Dermis microvascular lymphatic vessel endothelial cell (primary cell): ENCODE data around the gene HOXD11. TPM values are rescaled to one million over a fixed set of nuclear protein-coding genes. Genes with fewer than 3 reads are reported as not detected.

Experiments
- DNase-seq, 2 donors: peaks; one replicate each; pipeline versions ENCODE4 v3.0.0 to v3.0.0-alpha.2; 2010; ENCODE audit warnings: low read depth in 2 of 2
- total RNA-seq: library from RNA; depleted of rRNA; stranded (reverse); fragments of >200 nt; gene quantifications from 2 replicates; pipeline ENCODE4 v1.2.1, GENCODE V29; 2014

HOXD11 gene
- total RNA-seq, 1 donor from 2014 or later = not detected

DNA sequence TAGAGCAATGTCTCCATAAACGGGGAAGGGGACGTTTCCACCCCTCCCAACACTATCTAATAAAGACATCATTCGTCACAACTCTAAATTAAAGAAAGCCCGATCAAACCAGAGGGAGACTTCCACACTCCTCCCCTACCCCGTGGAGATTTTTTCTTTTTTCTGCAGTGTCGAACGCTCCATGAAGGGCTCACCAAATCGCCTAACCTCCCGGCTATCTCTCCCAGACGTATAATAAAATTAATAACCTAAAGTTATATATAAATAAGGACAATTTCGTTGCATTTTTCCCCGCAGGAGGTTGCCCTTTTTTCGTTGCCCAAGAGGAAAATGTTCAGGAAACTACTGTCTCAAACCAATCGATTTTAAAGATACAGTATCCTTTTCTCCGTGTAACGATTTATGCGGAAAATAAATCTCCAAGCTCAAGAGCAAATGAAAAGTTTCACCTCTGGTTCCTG is 25.7 kb upstream of the HOXD11 start:
- no peak for DNase-seq

DNA sequence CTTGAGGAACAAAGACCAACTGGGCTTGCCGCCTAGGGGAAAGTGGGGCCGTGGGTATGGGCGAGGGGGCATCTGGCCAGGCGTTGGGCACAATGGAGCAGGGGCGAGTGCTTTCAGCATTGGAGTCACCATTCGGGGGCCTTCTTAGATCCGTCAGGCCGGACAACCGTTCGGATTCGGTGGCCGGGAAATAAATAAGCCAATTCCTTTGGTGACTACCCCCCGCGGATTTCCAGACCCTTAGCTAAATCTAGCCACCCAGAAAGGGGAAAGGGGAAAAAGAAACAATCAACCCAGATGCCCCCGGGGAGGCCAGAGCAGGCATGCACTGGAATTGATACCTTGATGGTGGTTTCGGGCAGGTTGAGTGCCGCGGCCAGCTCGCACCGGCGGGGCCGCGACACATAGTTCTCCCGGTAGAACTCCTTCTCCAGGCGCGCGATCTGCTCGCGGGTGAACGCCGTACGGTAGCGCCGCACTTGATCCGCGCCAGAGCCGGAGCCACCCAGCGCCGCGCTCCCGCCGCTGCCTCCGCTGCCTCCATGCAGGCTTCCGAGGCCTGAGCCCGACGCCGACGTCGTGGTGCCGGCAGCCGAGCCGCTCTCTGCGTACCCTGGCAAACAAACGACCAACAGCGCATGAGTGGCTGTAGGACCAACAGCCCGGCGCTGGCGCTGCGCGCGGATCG is 25.1 kb upstream of the HOXD11 start:
- DNase-seq = no peak

DNA sequence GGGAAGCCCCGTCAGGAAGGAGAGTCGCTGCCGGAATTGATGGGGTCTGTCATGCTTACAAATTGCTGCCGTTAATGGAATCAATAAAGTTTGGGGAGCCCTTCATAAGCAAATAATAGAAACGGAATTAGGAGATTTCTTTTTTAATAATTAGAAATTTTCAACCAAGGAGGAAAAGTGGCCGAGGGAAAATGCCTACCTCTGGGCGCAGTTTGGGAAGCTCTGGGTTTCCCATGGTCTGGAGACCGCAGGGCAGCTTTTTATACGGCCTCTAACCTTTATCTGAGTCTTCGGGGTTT is 24.6 kb upstream of the HOXD11 start:
- DNase-seq = no peak

DNA sequence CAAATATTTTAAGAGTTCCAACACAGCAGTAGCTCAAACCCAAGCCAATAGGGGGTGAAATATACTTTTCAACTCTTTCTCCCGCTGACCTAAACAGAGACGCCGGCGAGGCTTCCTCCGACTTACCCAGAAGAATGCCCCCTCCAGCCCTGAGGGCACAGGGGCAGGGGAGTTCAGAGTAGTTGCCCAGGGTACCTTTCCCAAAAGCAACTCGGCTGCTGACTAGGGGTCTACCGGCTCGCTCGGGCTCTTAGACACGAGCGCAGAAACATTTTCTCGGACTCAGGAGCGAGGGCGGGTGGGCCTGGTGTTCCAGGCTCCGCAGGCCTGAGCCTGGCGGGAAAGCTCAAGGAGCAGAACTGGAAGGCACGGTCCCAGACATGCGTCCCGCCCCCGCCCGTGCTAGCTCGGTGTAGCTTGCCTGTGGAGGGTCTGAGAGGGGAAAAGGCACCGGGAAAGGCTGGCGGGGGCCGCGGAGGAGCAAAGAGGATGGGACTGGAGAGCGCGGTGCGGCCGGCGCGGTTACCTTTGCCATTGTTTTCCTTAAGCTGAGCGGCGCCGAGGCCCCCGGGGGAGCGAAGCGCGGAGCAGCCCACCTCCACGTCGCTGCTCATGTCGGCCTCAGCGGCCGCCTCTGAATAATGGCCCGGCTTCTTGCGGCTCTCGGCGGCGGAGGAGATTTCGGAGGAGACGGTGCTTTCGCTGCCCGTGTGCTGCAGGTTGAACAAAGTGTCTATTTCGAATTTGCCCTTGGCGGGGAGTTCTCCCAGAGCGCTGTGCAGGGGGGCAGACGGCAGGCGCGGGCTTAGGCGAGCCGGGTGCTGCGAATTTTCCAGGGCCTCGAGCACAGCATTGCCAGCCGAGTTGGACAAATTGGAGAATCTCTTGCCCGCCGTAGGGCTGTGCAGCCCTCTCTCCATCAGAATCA is 24.0 kb upstream of the HOXD11 start:
- no peak for DNase-seq

- DNase-seq = no peak
These were observed 23.3 kb upstream of the HOXD11 start, which contains the start of gene EVX2 for GRCh38 chr2:176083796-176084261. TSS of gene EVX2 (minus strand) at chr2:176083962. CDS start at chr2:176083776, 186 bp downstream.

DNA sequence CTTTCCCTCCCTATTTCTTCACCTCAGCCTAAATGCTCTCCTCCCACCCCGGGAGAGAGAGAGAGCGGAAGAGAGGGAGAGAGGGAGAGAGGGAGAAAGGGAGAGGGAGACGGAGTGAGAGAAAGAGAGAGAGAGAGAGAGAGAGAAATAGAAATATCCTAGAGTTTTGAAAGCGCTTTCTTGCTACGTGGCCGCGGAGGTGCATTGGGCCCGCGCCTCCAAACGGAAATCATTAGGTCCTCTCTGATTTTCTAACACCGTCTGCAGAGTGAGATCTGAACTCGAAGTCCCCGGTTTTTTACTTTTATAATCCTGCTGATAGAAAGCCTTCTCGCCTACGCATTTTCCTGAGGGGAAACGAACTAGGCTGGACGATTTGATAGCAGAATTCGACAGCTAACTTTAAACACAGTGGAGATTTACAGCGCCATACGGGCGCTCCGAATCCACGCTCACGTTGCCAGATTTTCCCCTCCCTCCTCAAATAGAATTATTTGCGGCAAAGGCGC is 22.4 kb upstream of the HOXD11 start:
- DNase-seq = no peak

DNA sequence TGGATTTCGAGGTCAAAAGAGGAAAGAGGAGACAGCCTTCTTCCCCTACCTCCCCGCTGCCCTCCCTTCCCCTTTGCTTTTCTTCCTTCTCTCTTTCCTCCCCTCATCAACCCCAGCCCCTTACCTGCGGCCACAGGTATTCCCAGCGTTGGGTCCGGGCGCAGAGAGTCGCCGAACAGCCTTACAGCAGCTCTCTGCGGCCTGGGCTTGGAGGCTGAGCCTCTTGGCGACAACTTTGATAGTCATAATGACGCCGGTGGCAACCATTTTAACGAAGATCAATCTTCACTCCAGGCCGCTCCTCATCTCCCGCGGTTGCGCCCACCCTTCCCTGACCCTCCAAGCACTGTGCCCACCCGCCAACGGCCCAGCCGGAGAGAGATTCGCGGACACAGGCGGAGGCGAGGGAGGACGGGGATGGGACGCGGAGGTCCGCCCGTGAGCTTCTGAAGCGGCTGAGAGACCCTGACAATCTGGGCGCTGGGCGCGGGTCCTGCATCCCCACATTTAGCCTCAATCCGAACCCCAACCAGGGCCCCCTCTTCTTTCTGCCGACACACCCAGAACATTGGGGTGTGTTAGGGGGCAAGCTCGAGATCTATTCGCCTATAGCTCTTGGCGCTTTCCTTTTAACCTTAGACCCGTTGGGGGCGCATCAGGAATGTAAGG is 21.8 kb upstream of the HOXD11 start:
- DNase-seq = no peak

DNA sequence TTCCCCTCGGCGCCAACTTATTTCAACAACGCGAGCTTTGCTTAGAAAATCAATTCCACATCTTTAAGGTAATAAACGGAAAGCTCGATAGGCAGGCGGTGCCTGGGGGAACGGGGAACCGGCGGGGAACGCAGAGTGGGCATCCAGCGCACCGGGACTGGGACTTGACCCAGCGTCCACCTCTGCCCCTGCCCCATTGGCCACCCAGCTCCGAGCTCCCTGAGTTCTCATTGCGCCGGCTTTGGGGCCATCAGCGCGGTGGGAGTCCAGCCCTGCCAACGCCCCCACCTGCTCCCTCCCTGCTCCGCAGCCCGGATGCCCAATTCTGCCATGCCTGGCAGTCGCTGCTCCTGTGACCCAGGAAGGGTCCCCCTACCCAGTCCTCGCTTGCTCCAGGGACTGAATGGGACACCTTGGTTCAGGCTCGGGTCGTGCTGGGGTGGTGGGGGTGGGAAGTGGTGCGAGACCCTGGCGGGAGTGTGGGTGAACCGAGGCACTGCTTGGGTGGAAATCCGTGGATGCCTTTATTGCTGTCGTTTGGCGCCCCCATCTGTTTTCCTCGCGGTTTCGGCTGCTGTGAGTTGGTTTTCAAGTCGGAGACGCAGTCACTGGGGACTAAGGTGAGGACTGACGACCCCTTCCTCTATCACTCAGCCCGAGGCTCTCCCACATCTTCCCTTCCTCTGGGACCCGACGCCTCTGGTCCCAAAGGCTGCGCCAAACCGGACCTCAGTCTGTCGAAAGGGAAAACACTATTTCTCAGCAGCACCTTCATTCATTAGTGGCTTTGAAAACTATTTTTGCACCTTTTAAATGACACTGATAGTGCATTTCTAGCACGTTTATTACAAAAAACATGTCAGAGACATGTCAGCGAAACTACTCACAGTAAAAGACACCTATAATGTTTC is 21.0 kb upstream of the HOXD11 start:
- DNase-seq = peak in 1 of 2 donors; percentile 57

DNA sequence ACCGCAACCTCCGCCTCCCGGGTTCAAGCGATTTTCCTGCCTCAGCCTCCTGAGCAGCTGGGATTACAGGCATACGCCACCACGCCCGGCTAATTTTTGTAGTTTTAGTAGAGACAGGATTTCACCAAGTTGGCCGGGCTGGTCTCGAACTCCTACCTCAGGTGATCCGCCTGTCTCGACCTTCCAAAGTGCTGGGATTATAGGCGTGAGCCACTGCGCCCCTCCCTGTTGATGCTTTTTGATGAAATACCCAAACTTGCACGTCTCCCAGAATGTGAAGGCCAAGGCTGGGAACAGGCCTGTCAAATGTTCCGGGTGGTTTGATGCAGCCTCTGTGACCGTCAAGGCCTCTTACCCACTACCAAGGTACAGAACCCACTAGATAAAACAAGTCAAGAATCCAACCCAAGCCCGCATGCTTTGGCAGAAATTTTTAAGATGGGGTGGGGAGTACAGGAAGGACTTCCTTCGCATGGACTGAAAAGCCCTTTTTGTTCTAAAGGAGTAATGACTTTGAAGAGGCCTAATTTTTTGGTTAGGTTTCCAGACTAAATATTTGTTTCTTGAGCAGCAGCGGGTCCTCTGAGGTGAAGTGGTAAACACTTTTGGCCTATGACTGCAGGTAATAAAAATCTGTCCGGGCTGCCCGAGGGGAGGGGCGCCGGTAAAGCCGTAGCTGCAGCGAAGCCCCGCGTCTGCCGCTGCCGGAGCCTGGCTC is 19.6 kb upstream of the HOXD11 start:
- no peak for DNase-seq

- peak in 1 of 2 donors; percentile 50 for DNase-seq
These were observed 18.8 kb upstream of the HOXD11 start for GRCh38 chr2:176088048-176088936.

GRCh38 chr2:176088937-176089842 is 17.9 kb upstream of the HOXD11 start:
- no peak for DNase-seq

DNA sequence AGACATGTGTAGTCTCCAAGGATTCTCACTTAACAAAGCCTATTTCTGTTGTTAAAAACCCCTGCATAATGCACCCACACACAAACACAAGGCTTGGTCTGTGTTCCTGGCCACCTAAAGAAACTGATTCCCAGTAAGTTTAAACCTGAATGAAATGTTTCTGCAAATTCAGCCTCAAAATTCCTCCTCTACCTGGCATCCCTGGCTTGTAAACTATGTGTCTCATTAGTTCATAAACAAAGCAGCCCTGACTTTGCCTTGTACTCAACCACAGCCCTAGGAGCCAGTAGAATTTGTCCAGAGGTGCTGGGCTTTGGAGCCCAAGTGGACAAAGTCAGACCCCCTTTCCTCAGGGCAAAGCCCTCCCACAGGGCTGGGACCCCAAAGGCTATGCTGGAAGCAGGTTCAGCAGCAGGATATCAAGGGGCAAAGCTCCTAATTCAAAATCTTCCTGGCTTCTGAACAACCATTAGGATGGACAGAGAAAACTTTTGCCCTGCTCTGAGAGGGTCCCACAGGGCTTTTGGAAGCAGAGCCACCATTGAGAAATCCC is 17.2 kb upstream of the HOXD11 start:
- no peak for DNase-seq

- DNase-seq = no peak
These were observed 16.2 kb upstream of the HOXD11 start for GRCh38 chr2:176090862-176091261.

GRCh38 chr2:176091329-176092258 is 15.5 kb upstream of the HOXD11 start:
- DNase-seq = no peak

DNA sequence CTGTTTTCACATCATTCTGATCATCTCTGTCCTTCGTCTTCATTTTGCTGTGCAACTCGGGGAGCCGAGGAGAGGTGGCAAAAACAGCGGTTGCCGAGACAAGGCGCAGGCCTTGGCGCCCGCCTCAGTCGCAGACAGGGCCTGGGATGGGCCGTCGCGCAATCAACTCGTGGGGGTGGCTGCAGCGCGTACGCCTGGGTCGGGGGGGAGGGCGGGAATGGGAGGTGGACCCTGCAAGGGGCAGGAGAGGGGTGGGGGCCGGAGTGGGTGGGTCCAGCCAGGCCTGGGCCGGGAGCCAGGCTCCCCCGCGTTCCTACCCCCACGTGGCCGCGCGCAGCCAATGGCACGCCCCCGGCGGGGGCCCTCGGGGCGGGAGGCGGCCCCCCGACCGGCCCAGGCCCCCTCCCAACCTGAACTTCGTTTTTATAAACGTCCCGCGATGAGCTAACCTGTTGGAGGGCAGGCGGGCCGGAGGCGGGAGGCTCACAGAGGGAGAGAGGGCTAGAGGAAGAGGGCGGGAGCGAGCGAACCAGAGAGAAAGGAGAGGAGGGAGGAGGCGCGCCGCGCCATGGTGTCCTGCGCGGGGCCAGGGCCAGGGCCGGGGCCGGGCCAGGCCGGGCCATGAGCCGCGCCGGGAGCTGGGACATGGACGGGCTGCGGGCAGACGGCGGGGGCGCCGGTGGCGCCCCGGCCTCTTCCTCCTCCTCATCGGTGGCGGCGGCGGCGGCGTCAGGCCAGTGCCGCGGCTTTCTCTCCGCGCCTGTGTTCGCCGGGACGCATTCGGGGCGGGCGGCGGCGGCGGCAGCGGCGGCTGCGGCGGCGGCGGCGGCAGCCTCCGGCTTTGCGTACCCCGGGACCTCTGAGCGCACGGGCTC is 14.6 kb upstream of the HOXD11 start, which contains the start of gene HOXD13:
HOXD13 (plus strand) TSS at position 452 of the 875 bp plus-strand sequence; CDS start at position 622, 170 bp downstream.
- no peak for DNase-seq
